GM23338 (cell line): ENCODE measurements around the gene UCK1.
A peak's percentile ranks its signal among the peaks of the same experiment; 100 is the strongest.

Experiments used
- CTCF ChIP-seq, 2 experiments: fragments of 200-600 bp in 1 of 2; sonication (generic) in 1 of 2; conservative IDR thresholded peaks; 2 replicates each; pipeline versions ENCODE4 v1.5.1 to v1.6.1; 2016 to 2017; ENCODE audit warnings: antibody characterized with exemption in 2 of 2, low read depth in 2 of 2, mild to moderate bottlenecking in 2 of 2, moderate library complexity in 1 of 2
- EZH2 ChIP-seq: fragments of 200-600 bp; sonication (generic); IDR thresholded peaks from one replicate; pipeline ENCODE4 v1.8.0; 2017; ENCODE audit warnings: antibody characterized with exemption, mild to moderate bottlenecking, low read depth; ENCODE audit not compliant: unreplicated experiment
- POLR2AphosphoS5 ChIP-seq: IDR thresholded peaks from 2 replicates; pipeline ENCODE4 v1.6.1; 2016; ENCODE audit warnings: antibody characterized with exemption, low read depth

- no peak for TF ChIP-seq CTCF (conservative IDR thresholded peaks at IDR 0.05; ENCODE audit: low read depth in 2 of 2)
- no peak for TF ChIP-seq EZH2
- TF ChIP-seq POLR2AphosphoS5, result peak; percentile 83
Measured at GRCh38 chr9:131530920-131531832, at the start of gene UCK1.
